Osteocyte (in vitro differentiated cells): Measurements from ENCODE around the gene APOM. TPM values are rescaled to one million over a fixed set of nuclear protein-coding genes. Genes with fewer than 3 reads are reported as not detected.

ENCODE experiments used
- DNase-seq: peaks from one replicate; pipeline ENCODE4 v3.0.0; 2021; ENCODE audit warnings: mixed read lengths; ENCODE audit not compliant: unreplicated experiment; ENCODE audit errors: extremely low spot score
- H3K27ac Mint-ChIP-seq: one replicate; pipeline ENCODE4 v1.8.0; 2021; ENCODE audit warnings: mild to moderate bottlenecking, mixed read lengths; ENCODE audit not compliant: unreplicated experiment
- H3K27me3 Mint-ChIP-seq: one replicate; pipeline ENCODE4 v1.8.0; 2021; ENCODE audit warnings: mixed read lengths; ENCODE audit not compliant: unreplicated experiment
- H3K36me3 Mint-ChIP-seq: one replicate; pipeline ENCODE4 v1.8.0; 2021; ENCODE audit warnings: mixed read lengths; ENCODE audit not compliant: unreplicated experiment
- H3K4me1 Mint-ChIP-seq: one replicate; pipeline ENCODE4 v1.8.0; 2021; ENCODE audit warnings: mixed read lengths; ENCODE audit not compliant: unreplicated experiment
- H3K4me3 Mint-ChIP-seq: one replicate; pipeline ENCODE4 v1.8.0; 2021; ENCODE audit warnings: mild to moderate bottlenecking, moderate library complexity, mixed read lengths; ENCODE audit not compliant: unreplicated experiment
- H3K9me3 Mint-ChIP-seq: one replicate; pipeline ENCODE4 v1.8.0; 2021; ENCODE audit warnings: mixed read lengths; ENCODE audit not compliant: unreplicated experiment
- total RNA-seq: library from RNA; stranded (reverse); gene quantifications from 2 replicates; pipeline ENCODE4 v1.2.1, GENCODE V29; 2021
- TF ChIP-seq, protein P1 (sequence below): fragments of 200-600 bp; sonication (generic); IDR thresholded peaks from 2 replicates; pipeline ENCODE4 v1.5.0; 2021; ENCODE audit warnings: antibody characterized with exemption, mild to moderate bottlenecking, moderate library complexity

APOM gene
- total RNA-seq, 1 donor from 2014 or later, result 4.0 TPM

DNA sequence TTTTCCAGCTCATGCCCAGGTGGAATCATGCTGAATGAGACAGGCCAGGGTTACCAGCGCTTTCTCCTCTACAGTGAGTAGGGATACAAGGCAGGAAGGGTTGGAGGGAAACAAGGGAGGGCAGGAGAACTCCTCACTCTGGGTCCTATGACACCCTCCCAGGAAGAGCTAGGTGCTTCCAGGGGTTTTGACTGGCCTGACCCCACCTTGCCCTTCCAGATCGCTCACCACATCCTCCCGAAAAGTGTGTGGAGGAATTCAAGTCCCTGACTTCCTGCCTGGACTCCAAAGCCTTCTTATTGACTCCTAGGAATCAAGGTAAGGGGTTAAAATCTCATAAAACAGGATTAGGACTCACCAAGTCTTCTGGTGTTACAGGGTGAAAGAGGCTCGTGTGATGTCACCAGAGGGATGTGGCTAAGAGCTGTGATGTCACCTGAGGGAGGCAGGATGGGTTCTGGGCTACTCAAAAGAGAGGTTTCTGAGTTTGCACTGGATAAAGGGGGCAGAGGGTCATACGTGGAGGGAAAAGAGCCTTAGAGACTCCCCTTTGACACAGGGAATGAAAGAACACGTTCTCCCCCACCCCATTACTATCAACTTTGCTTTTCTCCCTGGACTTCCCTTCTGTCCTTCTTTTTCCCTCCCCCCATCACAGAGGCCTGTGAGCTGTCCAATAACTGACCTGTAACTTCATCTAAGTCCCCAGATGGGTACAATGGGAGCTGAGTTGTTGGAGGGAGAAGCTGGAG lies 1.9 kb downstream of the APOM start:
- no peak for DNase-seq
- Mint-ChIP-seq H3K9me3 (no peaks in the 10 kb centered on the region), H3K27me3 (no peaks in the 10 kb centered on the region), H3K36me3 (peaks cover 7% of the 10 kb centered on the region), H3K4me1 (peaks cover 45% of the 10 kb centered on the region), H3K4me3 (peak overlapping the region; percentile 26), H3K27ac (no peak overlapping the region)
- TF ChIP-seq, protein P1, sequence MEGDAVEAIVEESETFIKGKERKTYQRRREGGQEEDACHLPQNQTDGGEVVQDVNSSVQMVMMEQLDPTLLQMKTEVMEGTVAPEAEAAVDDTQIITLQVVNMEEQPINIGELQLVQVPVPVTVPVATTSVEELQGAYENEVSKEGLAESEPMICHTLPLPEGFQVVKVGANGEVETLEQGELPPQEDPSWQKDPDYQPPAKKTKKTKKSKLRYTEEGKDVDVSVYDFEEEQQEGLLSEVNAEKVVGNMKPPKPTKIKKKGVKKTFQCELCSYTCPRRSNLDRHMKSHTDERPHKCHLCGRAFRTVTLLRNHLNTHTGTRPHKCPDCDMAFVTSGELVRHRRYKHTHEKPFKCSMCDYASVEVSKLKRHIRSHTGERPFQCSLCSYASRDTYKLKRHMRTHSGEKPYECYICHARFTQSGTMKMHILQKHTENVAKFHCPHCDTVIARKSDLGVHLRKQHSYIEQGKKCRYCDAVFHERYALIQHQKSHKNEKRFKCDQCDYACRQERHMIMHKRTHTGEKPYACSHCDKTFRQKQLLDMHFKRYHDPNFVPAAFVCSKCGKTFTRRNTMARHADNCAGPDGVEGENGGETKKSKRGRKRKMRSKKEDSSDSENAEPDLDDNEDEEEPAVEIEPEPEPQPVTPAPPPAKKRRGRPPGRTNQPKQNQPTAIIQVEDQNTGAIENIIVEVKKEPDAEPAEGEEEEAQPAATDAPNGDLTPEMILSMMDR, result no peak

DNA sequence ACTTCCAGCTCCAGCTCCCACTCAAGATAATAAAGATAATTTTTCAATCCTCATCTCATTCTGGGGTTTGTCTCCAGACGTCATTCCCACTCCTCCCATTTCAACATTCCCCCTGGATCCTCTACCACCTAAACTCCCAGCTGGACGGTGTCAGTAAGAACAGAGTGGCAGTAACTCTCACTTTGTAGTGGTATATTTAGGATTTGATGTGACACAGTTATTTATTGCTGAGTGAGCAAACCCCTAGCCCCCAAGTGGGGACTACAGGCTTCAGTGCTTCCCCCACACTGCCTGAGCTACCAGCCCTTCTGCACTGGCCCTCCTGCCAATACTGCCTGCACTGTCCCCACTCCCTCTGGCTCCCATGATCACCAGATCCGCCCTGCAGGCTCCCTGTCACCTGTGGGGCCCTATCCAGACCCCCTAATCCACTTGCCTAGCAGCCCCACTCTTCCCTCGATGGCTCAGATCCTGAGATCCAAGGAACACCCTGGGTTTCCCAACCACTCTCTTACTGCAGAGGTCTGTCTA lies 2.5 kb downstream of the APOM start:
- Mint-ChIP-seq H3K4me1 (peaks cover 44% of the 10 kb centered on the region), H3K27ac (no peak overlapping the region), H3K36me3 (peaks cover 9% of the 10 kb centered on the region), H3K4me3 (no peak overlapping the region), H3K9me3 (no peaks in the 10 kb centered on the region), H3K27me3 (no peaks in the 10 kb centered on the region)
- TF ChIP-seq, protein P1, result no peak
- DNase-seq, result no peak

- peak overlapping the region; percentile 82 for H3K4me3 Mint-ChIP-seq
- H3K27me3 Mint-ChIP-seq, result no peaks in the 10 kb centered on the region
- TF ChIP-seq, protein P1, result no peak
- H3K36me3 Mint-ChIP-seq, result peaks cover 13% of the 10 kb centered on the region
- peak overlapping the region; percentile 84 for H3K27ac Mint-ChIP-seq
- H3K9me3 Mint-ChIP-seq, result no peaks in the 10 kb centered on the region
- peaks cover 48% of the 10 kb centered on the region for H3K4me1 Mint-ChIP-seq
- DNase-seq, result no peak
These were observed 3.4 kb downstream of the APOM start for GRCh38 chr6:31658983-31659648.

DNA sequence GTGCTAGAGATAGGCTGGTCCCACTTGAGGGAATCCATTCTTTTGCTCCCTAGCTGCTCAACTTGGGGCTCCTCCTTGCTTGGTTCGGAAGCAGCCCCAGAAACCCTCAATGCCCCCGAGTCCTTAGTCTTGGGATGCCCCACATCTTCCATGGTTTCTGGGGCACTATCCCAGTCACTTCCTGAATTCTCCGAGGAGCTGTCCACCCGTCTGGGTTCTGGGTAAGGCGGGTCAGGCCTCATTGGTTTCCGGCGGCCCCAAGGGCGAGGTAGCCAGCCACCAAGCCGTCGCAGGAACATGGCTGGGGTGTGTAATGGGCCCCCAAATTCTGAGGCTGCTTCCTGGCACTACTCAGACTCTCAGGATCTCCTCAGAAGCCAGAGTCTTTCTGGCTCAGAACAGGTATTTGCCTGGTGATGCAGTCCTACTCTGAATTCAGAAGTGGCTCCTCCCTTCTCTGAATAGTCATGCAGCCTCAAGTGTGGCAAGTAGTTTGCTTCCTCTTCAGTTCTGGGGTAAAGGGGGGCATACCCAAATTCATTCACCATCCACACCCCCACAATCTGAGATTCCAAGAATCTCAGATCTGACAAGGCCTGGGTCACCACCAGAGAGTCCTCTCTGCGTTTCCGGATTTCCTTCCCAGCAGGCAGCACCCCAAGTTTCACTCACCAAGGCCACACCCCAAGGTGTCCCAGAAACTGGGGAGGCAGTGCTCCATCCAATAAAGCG lies 4.1 kb downstream of the APOM start:
- peak overlapping the region; percentile 84 for H3K27ac Mint-ChIP-seq
- TF ChIP-seq, protein P1, result no peak
- H3K27me3 Mint-ChIP-seq, result no peaks in the 10 kb centered on the region
- peak overlapping the region; percentile 82 for H3K4me3 Mint-ChIP-seq
- H3K36me3 Mint-ChIP-seq, result peaks cover 15% of the 10 kb centered on the region
- H3K9me3 Mint-ChIP-seq, result no peaks in the 10 kb centered on the region
- H3K4me1 Mint-ChIP-seq, result peaks cover 54% of the 10 kb centered on the region
- no peak for DNase-seq
